Activated CD8-positive, alpha-beta memory T cell treated with anti-CD3 and anti-CD28 coated beads, Interleukin-2, amount 50 U/mL, for 24 hours (primary cell): Measurements from ENCODE around the gene CHFR.
"Not testable (repeated sequence)": the region's sequence is repeated elsewhere in the genome, so short reads cannot be mapped to it uniquely, and the experiment has no call there.

Experiments used
- DNase-seq: peaks from one replicate; pipeline ENCODE4 v3.0.0-alpha.2; 2020; ENCODE audit errors: extremely low read depth

The CHFR gene

GRCh38 chr12:132874620-132875019, 12.8 kb downstream of the CHFR start:
- not testable (repeated sequence) for DNase-seq

- no peak for DNase-seq
Measured at GRCh38 chr12:132874175-132874574, 13.2 kb downstream of the CHFR start.

- no peak for DNase-seq
Measured at GRCh38 chr12:132873724-132874123, 13.7 kb downstream of the CHFR start.

GRCh38 chr12:132872975-132873421, 14.4 kb downstream of the CHFR start:
- DNase-seq = no peak

- no peak for DNase-seq
Measured at GRCh38 chr12:132872073-132872855, 15.1 kb downstream of the CHFR start.

- no peak for DNase-seq
Measured at GRCh38 chr12:132869551-132869950, 17.9 kb downstream of the CHFR start.

GRCh38 chr12:132866251-132866828, 21.1 kb downstream of the CHFR start:
- no peak for DNase-seq

- no peak for DNase-seq
Measured at GRCh38 chr12:132861558-132861957, 25.8 kb downstream of the CHFR start.

GRCh38 chr12:132858718-132859266, 28.6 kb downstream of the CHFR start:
- no peak for DNase-seq

- not testable (repeated sequence) for DNase-seq
Measured at GRCh38 chr12:132857019-132857418, 30.4 kb downstream of the CHFR start.

- no peak for DNase-seq
Measured at GRCh38 chr12:132856581-132856980, 30.8 kb downstream of the CHFR start.

GRCh38 chr12:132855211-132855610, 32.2 kb downstream of the CHFR start:
- DNase-seq = not testable (repeated sequence)

- DNase-seq = no peak
Measured at GRCh38 chr12:132853285-132854092, 33.9 kb downstream of the CHFR start.

- no peak for DNase-seq
Measured at GRCh38 chr12:132852496-132852895, 34.9 kb downstream of the CHFR start.

GRCh38 chr12:132851465-132851864, 35.9 kb downstream of the CHFR start:
- DNase-seq = no peak

GRCh38 chr12:132850291-132850690, 37.1 kb downstream of the CHFR start:
- no peak for DNase-seq

- DNase-seq = no peak
Measured at GRCh38 chr12:132848521-132848920, 38.9 kb downstream of the CHFR start.

- no peak for DNase-seq
Measured at GRCh38 chr12:132847363-132848356, 39.7 kb downstream of the CHFR start.

- not testable (repeated sequence) for DNase-seq
Measured at GRCh38 chr12:132844681-132845080, 42.7 kb downstream of the CHFR start.

- DNase-seq = no peak
Measured at GRCh38 chr12:132842449-132843045, 44.9 kb downstream of the CHFR start.

GRCh38 chr12:132841151-132841550, 46.3 kb downstream of the CHFR start:
- DNase-seq = no peak
